ENCODE measurements around the gene SLC26A4. TPM values are rescaled to one million over a fixed set of nuclear protein-coding genes. Genes with fewer than 3 reads are reported as not detected.

The SLC26A4 gene
- polyA plus RNA-seq, 12 donors: 0.50 to 1.6 (median 0.96) TPM; not detected in 2

- no peak for DNase-seq
Measured at GRCh38 chr7:107659666-107660065, 962 bp upstream of the SLC26A4 start.

GRCh38 chr7:107661081-107661864 lies 645 bp downstream of the SLC26A4 start:
- DNase-seq: peak; percentile 20

DNA sequence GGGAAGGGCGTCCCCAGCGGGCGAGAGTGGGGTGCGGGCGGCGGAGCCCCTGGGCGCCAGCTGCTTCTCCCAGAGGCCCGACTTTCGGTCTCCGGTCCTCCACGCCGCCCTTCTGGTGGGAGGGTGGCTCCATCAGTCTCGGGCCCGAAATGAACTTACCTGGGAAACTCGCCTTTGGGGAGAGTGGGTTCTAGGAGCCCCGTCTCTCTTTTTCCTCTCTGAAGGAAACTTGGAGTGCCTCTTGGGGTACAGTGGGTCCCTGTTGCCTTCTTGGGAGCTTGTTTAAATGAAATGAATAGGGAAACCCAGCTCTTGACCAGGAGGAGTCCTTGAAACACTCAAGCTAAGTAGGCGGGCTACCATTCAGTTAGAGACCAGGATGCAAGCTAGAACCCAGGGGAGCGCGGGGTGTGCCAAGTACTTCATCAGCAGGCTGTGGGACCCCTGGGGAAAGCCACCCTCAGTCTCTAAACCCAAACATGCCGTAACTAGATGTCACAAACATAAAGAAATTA lies 1.3 kb downstream of the SLC26A4 start:
- DNase-seq: no peak

DNA sequence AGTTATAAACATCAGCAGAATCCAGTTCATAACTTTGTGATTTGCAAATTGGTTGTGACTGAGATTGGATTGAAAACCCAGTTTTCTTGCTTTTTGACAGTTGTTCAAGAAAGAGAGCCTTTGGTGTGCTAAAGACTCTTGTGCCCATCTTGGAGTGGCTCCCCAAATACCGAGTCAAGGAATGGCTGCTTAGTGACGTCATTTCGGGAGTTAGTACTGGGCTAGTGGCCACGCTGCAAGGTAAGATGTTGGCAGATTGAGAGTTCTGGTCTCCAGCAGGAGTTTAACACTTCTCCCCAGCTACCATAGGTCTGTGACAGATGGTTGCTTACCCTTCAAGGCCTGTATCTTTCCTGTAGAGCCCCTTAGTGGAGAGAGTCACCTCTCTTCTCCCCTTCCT lies 2.6 kb downstream of the SLC26A4 start:
- no peak for DNase-seq

DNA sequence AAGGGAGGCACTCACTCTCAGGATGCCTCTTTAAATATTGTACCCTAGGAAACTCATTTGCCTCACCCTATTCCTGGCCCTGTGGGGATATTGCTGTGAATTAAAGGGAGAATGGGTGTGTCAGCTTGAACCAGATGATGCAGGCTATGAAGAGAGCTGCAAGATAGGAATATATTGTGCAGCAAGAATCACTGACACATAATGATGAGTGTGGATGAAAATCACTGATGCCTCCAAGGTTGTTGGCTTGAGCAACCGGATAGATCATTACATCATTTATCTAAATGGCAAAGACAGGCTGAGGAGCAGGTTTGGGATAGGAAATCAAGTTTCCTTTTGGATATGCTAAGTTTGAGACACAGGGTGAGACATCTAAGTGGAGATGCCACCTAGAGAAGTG lies 6.2 kb downstream of the SLC26A4 start:
- DNase-seq: no peak

DNA sequence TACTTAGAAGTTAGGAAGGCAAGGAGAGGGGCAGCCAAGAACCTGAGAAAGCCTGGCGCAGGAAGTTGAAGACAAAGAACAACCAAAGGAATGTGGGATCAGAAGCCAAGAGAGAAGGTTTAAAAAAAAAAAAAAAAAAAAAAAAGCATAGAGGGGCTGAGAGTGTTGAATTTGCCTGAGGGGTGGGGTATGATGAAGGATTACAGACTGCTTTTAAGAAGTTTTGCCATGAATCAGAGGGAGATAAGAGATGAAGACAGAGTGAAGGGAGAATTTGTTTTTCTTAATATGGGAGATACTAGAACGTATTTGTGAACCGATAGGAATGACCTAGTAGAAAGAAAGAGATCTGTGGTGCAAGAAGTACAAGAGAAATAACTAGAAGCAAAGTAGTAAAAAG lies 6.7 kb downstream of the SLC26A4 start:
- DNase-seq: no peak

DNA sequence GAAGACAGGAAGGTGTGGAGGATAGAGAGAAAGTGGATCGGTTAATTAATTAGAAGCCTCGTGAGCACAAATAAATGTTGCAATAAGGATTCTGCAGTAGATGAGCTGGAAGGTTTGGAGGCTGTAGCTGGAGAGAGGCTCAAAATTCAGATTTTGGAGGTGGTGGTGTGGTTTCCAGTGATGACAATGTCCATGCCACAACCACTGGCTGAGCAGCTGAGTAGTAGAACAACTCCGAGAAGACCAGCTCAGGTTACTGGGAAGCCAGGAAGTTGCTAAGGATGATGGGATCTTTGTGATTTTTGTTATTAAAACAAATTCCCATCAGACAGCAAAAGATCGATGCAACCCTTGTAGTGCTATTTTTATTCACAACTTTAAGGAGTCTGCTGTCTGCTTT lies 7.7 kb downstream of the SLC26A4 start:
- no peak for DNase-seq

DNA sequence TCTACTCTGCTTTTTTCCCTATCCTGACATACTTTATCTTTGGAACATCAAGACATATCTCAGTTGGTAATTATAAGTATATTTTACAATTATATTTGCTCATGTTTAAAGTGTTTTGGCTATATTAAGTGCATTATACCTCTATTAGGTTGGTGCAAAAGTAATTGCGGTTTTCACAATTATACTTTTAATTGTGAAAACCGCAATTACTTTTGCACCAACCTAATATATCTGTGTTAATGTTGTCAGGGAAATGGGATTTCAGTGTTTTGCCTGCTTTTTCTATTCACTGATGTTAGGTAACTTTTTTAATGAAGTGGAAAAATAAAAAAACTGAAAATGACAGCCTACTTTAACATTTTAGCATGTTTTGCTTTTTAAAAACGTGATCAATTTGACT lies 11.6 kb downstream of the SLC26A4 start:
- DNase-seq: no peak

DNA sequence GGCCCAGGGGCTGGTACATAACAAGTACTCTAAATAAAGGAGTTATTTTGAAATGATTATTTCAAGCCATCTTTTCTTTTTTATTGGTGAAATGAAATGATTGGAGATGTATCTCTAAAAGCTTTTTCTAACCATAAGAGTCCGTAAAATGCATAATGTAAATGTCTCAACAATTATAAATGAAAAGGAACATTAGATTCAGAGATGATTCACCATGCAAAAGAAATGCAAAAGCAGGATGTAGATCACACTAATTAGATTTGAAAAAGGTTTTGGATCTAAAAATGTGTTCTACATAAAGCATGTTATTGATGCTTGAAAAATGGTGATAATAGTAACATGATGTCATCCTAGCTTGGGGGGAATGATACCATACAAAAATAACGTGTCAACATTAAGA lies 15.6 kb downstream of the SLC26A4 start:
- DNase-seq: no peak

- no peak for DNase-seq
Measured at GRCh38 chr7:107678110-107678753, 17.6 kb downstream of the SLC26A4 start.

DNA sequence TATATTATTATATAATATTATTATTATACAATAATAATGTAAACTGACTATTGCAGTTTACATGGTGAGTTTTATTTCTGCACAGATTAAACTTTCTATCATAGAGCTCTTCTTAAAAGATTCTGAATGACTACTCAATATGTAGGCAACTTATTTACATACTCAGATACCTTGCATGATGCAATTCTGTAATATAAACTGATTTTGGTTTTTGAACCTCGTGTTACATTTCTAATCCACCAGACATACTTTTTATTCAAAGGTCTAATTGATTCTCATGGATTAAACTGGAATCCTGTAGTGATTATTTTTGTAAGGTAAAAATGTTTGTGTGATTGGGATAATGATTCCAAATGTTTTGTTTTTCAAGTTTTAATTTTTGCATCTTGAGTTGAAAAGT lies 19.9 kb downstream of the SLC26A4 start:
- no peak for DNase-seq

DNA sequence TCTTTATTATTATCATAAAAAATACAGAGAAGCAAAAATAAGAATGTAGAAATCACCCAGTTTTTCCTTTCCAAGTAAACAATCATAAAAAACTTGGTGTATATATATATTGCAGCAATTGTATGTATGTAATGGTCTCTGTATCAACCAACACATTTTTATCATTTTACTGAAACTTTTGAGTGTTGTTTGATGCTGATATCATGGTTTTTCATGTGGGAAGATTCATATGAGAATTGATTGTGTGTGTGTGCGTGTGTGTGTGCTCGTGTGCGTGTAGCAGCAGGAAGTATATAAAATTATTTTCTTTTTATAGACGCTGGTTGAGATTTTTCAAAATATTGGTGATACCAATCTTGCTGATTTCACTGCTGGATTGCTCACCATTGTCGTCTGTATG lies 22.3 kb downstream of the SLC26A4 start:
- DNase-seq: no peak

- DNase-seq: no peak
Measured at GRCh38 chr7:107684287-107684686, 23.7 kb downstream of the SLC26A4 start.

GRCh38 chr7:107684947-107685463 lies 24.4 kb downstream of the SLC26A4 start:
- no peak for DNase-seq

DNA sequence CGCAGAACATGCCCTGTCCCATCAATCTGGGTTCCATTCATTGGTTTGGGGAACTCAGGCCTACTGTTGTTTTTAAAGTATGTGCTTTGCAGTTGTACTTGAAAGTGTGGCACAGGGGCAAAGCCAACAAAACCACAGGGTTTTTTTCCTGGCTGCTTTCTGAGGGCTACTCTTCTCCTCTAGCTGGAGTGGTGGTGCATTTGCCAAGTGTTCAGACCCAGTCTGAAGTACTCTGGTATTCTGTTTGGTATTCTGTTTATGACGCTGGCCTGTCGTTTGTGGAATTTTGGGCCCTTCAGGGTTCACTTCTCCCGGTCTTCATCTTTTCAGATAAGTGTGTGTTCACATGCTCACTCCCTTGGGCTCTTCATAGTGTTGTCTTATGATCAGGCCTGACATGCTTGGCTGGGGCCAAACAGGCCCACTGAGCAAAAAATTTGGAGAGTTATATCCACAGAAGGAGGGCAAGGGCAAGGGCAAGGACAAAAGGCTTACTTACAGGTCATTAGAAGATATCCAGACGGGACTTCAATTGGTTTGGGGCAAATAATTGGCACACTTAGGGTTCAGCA lies 26.3 kb downstream of the SLC26A4 start:
- DNase-seq: no peak

DNA sequence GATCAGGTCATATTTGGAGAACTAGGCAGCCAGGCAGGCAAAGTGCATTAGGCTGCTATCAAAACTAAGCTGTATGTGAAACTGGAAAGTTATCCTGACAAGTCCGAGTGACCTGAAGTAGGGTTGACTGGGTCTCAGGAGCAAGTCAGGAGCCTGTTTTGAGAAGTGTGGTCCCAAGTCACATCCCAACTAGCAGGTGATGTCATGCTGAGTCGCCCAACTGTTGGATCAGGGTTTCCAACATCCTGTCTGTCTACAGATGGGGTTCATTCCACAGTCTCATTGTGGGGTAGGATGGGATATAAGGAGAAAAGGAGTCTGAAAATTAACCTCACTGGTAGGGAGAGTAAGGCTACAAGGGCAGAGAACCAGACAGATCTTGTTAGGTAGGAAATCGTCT lies 27.0 kb downstream of the SLC26A4 start:
- no peak for DNase-seq

DNA sequence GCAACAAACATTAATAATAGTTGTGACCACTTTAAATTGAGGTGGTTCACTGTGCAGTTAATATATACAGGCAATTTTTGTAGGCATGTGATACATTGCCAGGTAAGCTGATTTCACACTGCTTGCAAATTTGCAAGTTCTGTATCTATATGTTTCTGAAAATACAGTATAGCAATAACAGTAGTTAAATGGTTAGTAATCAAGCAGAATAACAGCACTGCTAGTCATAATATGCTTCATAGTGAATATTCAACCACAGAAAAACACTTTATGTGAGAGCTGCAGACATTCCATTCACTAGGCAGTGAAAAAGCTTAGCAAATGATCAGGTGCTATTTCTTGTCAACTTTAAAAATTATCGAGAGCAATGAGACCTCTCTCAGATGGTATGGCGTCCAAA lies 28.9 kb downstream of the SLC26A4 start:
- DNase-seq: no peak

GRCh38 chr7:107690084-107690483 lies 29.5 kb downstream of the SLC26A4 start:
- DNase-seq: no peak

DNA sequence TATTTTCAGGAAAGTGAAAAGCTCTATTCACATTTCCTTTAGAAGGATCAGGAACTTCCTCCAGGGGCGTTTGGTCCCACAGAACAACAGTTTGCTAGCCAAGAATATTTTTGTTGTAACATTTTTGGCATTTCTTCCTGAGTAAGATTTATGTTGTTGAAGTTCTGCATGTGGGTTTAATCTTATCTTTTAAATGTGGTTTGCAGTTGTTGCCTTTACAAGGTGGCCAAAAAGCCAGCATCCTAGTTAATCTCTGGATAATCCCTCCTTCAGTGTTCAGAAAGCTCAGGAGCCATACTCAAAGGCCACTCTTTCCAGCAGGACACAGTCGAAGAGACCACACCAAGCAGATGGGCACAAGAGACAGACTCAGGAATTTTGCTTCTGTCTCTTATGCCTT lies 30.0 kb downstream of the SLC26A4 start:
- no peak for DNase-seq

DNA sequence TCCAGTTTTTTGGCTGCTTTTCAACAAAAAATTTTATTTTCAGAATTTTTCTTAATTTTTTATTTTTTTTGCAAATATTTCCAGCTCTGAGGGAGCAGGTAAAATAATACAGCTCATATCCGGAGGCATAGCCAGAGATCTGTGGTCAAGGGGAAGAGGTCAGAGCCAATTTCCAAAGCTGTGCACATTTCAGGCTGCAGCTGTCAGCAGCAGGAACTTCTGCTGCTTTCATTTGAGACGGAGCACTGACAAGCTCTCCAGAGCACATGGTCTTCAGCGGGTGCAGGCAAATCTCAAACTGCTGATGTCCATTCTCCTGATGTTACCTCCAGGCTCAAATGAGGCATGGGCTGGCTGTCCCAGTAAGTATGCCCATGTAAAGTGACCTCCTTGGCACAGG lies 31.1 kb downstream of the SLC26A4 start:
- DNase-seq: peak; percentile 26

DNA sequence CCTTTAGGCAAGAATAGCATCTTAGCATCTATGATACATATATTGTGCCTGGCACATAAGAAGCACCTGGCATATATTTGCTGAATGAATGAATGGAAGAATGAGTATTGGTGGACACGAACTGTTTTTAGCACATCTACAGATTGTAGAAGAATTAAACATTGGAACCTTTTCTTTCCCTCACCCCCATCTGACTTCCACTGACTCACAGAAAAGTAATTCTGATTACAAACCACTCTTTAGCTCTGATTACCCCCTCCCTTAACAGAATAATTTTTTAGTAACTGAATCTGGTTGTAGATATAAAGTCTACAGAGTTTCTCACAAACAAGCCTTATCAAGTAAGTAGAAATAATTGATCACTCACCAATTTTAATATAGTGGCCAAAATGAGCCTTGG lies 31.9 kb downstream of the SLC26A4 start:
- no peak for DNase-seq

DNA sequence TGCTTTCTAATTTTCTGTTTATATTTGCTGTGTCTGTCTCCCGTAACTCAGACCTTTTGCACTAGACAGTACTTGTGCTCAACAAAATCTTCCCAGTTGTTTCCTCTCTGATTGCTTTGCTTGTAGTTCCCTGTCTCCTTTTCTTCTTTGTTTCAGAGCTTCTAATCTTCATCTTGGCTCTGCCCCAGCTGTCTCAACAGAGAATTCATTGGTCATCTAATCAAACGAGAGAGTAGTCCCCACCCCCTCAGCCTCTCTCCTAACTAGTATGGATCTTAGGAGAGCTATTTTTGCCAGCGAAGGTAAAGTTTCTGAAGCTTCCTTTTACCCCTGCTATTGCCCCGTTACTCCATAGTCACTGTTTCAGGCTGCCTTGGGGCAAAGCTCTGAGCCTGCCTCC lies 32.8 kb downstream of the SLC26A4 start:
- DNase-seq: no peak

DNA sequence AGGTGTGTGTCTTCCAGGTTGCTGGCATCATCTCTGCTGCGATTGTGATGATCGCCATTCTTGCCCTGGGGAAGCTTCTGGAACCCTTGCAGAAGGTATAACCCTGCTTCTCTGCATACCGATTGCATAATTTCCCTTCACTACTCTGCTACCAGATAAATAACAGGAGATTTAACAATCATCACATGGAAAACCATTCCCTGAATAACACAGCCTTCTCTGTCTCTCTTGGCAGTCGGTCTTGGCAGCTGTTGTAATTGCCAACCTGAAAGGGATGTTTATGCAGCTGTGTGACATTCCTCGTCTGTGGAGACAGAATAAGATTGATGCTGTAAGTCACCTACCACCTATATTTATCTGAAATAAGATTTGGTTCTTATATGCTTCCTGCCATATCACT lies 33.8 kb downstream of the SLC26A4 start:
- peak; percentile 23 for DNase-seq
